IgD-negative memory B cell (primary cell): ENCODE measurements around the gene RASAL2. TPM values are rescaled to one million over a fixed set of nuclear protein-coding genes. Genes with fewer than 3 reads are reported as not detected.

ENCODE experiments used
- H3K27ac Mint-ChIP-seq, 3 donors: one replicate each; pipeline ENCODE4 v1.8.0; 2020 to 2022; ENCODE audit warnings: mild to moderate bottlenecking in 3 of 3, mixed read lengths in 3 of 3, moderate library complexity in 1 of 3
- H3K27me3 Mint-ChIP-seq: one replicate; pipeline ENCODE4 v1.8.0; 2021; ENCODE audit warnings: mixed read lengths
- H3K36me3 Mint-ChIP-seq: one replicate; pipeline ENCODE4 v1.8.0; 2020; ENCODE audit warnings: mild to moderate bottlenecking, mixed read lengths
- H3K4me1 Mint-ChIP-seq, 3 donors: one replicate each; pipeline ENCODE4 v1.8.0; 2020 to 2022; ENCODE audit warnings: mixed read lengths in 3 of 3, mild to moderate bottlenecking in 1 of 3
- H3K4me3 Mint-ChIP-seq, 4 donors: one replicate each; pipeline ENCODE4 v1.8.0; 2020 to 2022; ENCODE audit warnings: mild to moderate bottlenecking in 4 of 4, mixed read lengths in 4 of 4, moderate library complexity in 3 of 4
- H3K9me3 Mint-ChIP-seq, 3 donors: one replicate each; pipeline ENCODE4 v1.8.0; 2020 to 2021; ENCODE audit warnings: mixed read lengths in 3 of 3, mild to moderate bottlenecking in 1 of 3
- polyA plus RNA-seq: library from polyadenylated mRNA; unstranded; fragments of 300-500 nt; fragmentation: Illumina TruSeq; gene quantifications from one replicate; pipeline ENCODE4 v1.2.3, GENCODE V29; 2021

The RASAL2 gene
- polyA plus RNA-seq, 1 donor from 2014 or later = 0.09 TPM

GRCh38 chr1:178146436-178146835 is 52.5 kb downstream of the RASAL2 start:
- H3K27me3 Mint-ChIP-seq = peaks cover 1% of the 10 kb centered on the region
- H3K9me3 Mint-ChIP-seq = peaks cover 0 to 2% (median 0%) of the 10 kb centered on the region in 3 donors
- no peak overlapping the region for H3K27ac Mint-ChIP-seq

GRCh38 chr1:178150610-178151009 is 56.7 kb downstream of the RASAL2 start:
- Mint-ChIP-seq H3K9me3 (peaks cover 0 to 2% (median 0%) of the 10 kb centered on the region in 3 donors), H3K4me3 (no peak overlapping the region), H3K27ac (no peak overlapping the region), H3K4me1 (no peaks in the 10 kb centered on the region), H3K36me3 (no peaks in the 10 kb centered on the region), H3K27me3 (no peaks in the 10 kb centered on the region)

More at GRCh38 chr1:178146436-178146835, 52.5 kb downstream of the RASAL2 start:
- Mint-ChIP-seq H3K4me1 (no peaks in the 10 kb centered on the region), H3K36me3 (peaks cover 1% of the 10 kb centered on the region), H3K4me3 (no peak overlapping the region)

- Mint-ChIP-seq H3K4me1 (no peaks in the 10 kb centered on the region), H3K9me3 (no peaks in the 10 kb centered on the region), H3K36me3 (no peaks in the 10 kb centered on the region), H3K4me3 (no peak overlapping the region), H3K27me3 (peaks cover 2% of the 10 kb centered on the region), H3K27ac (no peak overlapping the region)
Measured at GRCh38 chr1:178151831-178152230, 57.9 kb downstream of the RASAL2 start.

GRCh38 chr1:178155481-178156255 is 61.8 kb downstream of the RASAL2 start:
- H3K4me3 Mint-ChIP-seq = no peak overlapping the region
- no peak overlapping the region for H3K27ac Mint-ChIP-seq
- H3K27me3 Mint-ChIP-seq = peaks cover 2% of the 10 kb centered on the region
- no peaks in the 10 kb centered on the region for H3K4me1 Mint-ChIP-seq
- H3K36me3 Mint-ChIP-seq = no peaks in the 10 kb centered on the region
- H3K9me3 Mint-ChIP-seq = peaks cover 0 to 1% (median 0%) of the 10 kb centered on the region in 3 donors

GRCh38 chr1:178160736-178161475 is 67.0 kb downstream of the RASAL2 start:
- Mint-ChIP-seq H3K9me3 (peaks cover 0 to 1% (median 0%) of the 10 kb centered on the region in 3 donors), H3K36me3 (no peaks in the 10 kb centered on the region), H3K4me1 (no peaks in the 10 kb centered on the region), H3K27ac (no peak overlapping the region), H3K4me3 (no peak overlapping the region), H3K27me3 (peaks cover under 1% of the 10 kb centered on the region)

GRCh38 chr1:178161516-178161915 is 67.6 kb downstream of the RASAL2 start:
- H3K27ac Mint-ChIP-seq = no peak overlapping the region
- peaks cover 0 to 1% (median 0%) of the 10 kb centered on the region in 3 donors for H3K9me3 Mint-ChIP-seq
- H3K4me3 Mint-ChIP-seq = no peak overlapping the region
- no peaks in the 10 kb centered on the region for H3K4me1 Mint-ChIP-seq
- peaks cover 2% of the 10 kb centered on the region for H3K27me3 Mint-ChIP-seq
- no peaks in the 10 kb centered on the region for H3K36me3 Mint-ChIP-seq

- Mint-ChIP-seq H3K4me3 (no peak overlapping the region), H3K36me3 (no peaks in the 10 kb centered on the region)
Measured at GRCh38 chr1:178165196-178165595, 71.3 kb downstream of the RASAL2 start.

GRCh38 chr1:178166429-178167024 is 72.6 kb downstream of the RASAL2 start:
- no peaks in the 10 kb centered on the region for H3K9me3 Mint-ChIP-seq
- H3K4me3 Mint-ChIP-seq = no peak overlapping the region
- H3K27me3 Mint-ChIP-seq = peaks cover 5% of the 10 kb centered on the region
- no peaks in the 10 kb centered on the region for H3K4me1 Mint-ChIP-seq
- no peaks in the 10 kb centered on the region for H3K36me3 Mint-ChIP-seq
- no peak overlapping the region for H3K27ac Mint-ChIP-seq

More at GRCh38 chr1:178165196-178165595, 71.3 kb downstream of the RASAL2 start:
- H3K27ac Mint-ChIP-seq = no peak overlapping the region
- no peaks in the 10 kb centered on the region for H3K4me1 Mint-ChIP-seq
- H3K27me3 Mint-ChIP-seq = peaks cover 4% of the 10 kb centered on the region
- no peaks in the 10 kb centered on the region for H3K9me3 Mint-ChIP-seq

- Mint-ChIP-seq H3K4me1 (no peaks in the 10 kb centered on the region), H3K9me3 (no peaks in the 10 kb centered on the region), H3K27ac (no peak overlapping the region), H3K36me3 (no peaks in the 10 kb centered on the region), H3K4me3 (no peak overlapping the region), H3K27me3 (peaks cover 5% of the 10 kb centered on the region)
Measured at GRCh38 chr1:178168536-178168935, 74.6 kb downstream of the RASAL2 start.

- H3K9me3 Mint-ChIP-seq = no peaks in the 10 kb centered on the region
- H3K4me3 Mint-ChIP-seq = no peak overlapping the region
- H3K4me1 Mint-ChIP-seq = no peaks in the 10 kb centered on the region
- H3K27ac Mint-ChIP-seq = no peak overlapping the region
- H3K36me3 Mint-ChIP-seq = no peaks in the 10 kb centered on the region
- peaks cover 5% of the 10 kb centered on the region for H3K27me3 Mint-ChIP-seq
Measured at GRCh38 chr1:178169649-178170048, 75.7 kb downstream of the RASAL2 start.

GRCh38 chr1:178172939-178173338 is 79.0 kb downstream of the RASAL2 start:
- Mint-ChIP-seq H3K4me3 (no peak overlapping the region), H3K36me3 (no peaks in the 10 kb centered on the region), H3K27ac (no peak overlapping the region), H3K9me3 (no peaks in the 10 kb centered on the region), H3K4me1 (no peaks in the 10 kb centered on the region), H3K27me3 (peaks cover 4% of the 10 kb centered on the region)

GRCh38 chr1:178174539-178174938 is 80.6 kb downstream of the RASAL2 start:
- peaks cover 4% of the 10 kb centered on the region for H3K27me3 Mint-ChIP-seq
- H3K4me3 Mint-ChIP-seq = no peak overlapping the region
- no peak overlapping the region for H3K27ac Mint-ChIP-seq
- H3K36me3 Mint-ChIP-seq = peaks cover 1% of the 10 kb centered on the region
- no peaks in the 10 kb centered on the region for H3K4me1 Mint-ChIP-seq
- H3K9me3 Mint-ChIP-seq = no peaks in the 10 kb centered on the region

GRCh38 chr1:178180405-178180804 is 86.5 kb downstream of the RASAL2 start:
- Mint-ChIP-seq H3K27me3 (peaks cover 9% of the 10 kb centered on the region), H3K36me3 (peaks cover 1% of the 10 kb centered on the region), H3K9me3 (peaks cover 0 to 2% (median 0%) of the 10 kb centered on the region in 3 donors), H3K4me1 (no peaks in the 10 kb centered on the region), H3K27ac (no peak overlapping the region), H3K4me3 (no peak overlapping the region)

GRCh38 chr1:178183796-178184195 is 89.9 kb downstream of the RASAL2 start:
- peaks cover under 1% of the 10 kb centered on the region for H3K36me3 Mint-ChIP-seq
- no peak overlapping the region for H3K4me3 Mint-ChIP-seq
- H3K27ac Mint-ChIP-seq = no peak overlapping the region

GRCh38 chr1:178188306-178188705 is 94.4 kb downstream of the RASAL2 start:
- Mint-ChIP-seq H3K27ac (no peak overlapping the region), H3K4me1 (no peaks in the 10 kb centered on the region), H3K4me3 (no peak overlapping the region), H3K36me3 (no peaks in the 10 kb centered on the region), H3K27me3 (peaks cover 12% of the 10 kb centered on the region), H3K9me3 (peaks cover 0 to 5% (median 4%) of the 10 kb centered on the region in 3 donors)

More at GRCh38 chr1:178183796-178184195, 89.9 kb downstream of the RASAL2 start:
- H3K27me3 Mint-ChIP-seq = peaks cover 12% of the 10 kb centered on the region
- no peaks in the 10 kb centered on the region for H3K4me1 Mint-ChIP-seq
- peaks cover 0 to 5% (median 4%) of the 10 kb centered on the region in 3 donors for H3K9me3 Mint-ChIP-seq
